Keratinocyte (primary cell): ENCODE data around the gene KCNJ1.

Experiments used
- EZH2 ChIP-seq: IDR thresholded peaks from one replicate; pipeline ENCODE4 v1.6.1; 2012; ENCODE audit warnings: inconsistent platforms, mild to moderate bottlenecking, low read length, moderate library complexity
- TF ChIP-seq, protein P1 (sequence below), 3 experiments: IDR thresholded peaks in 1 of 3; conservative IDR thresholded peaks in 1 of 3; optimal IDR thresholded peaks in 1 of 3; 2 replicates in 2 of 3; 3 replicates in 1 of 3; pipeline versions ENCODE3 to v1.5.1; 2011; ENCODE audit warnings: low read length in 3 of 3, mild to moderate bottlenecking in 3 of 3, moderate library complexity in 2 of 3, control low read depth in 1 of 3, inconsistent platforms in 1 of 3; ENCODE audit not compliant: insufficient read depth in 2 of 3; ENCODE audit errors: extremely low read depth in 1 of 3

DNA sequence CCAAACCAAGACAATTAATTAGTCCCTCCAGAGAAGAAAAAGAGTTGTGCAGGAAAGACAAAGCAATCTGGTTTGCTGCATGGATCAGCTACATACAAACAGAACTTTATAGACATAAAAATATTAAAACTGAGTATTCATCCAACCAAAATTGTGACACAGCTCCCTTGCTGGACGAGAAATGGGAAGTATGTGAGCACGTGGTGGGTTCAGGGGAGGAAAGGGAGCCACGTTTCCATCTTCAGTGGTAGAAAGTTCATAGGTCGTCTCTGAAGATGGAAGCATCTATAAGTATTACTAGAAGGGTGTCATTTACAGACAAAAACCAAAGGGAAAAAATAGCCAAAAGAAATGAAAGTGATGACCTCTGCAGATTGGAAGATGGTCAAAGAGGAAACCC, 17.0 kb upstream of the KCNJ1 start:
- TF ChIP-seq, protein P1, sequence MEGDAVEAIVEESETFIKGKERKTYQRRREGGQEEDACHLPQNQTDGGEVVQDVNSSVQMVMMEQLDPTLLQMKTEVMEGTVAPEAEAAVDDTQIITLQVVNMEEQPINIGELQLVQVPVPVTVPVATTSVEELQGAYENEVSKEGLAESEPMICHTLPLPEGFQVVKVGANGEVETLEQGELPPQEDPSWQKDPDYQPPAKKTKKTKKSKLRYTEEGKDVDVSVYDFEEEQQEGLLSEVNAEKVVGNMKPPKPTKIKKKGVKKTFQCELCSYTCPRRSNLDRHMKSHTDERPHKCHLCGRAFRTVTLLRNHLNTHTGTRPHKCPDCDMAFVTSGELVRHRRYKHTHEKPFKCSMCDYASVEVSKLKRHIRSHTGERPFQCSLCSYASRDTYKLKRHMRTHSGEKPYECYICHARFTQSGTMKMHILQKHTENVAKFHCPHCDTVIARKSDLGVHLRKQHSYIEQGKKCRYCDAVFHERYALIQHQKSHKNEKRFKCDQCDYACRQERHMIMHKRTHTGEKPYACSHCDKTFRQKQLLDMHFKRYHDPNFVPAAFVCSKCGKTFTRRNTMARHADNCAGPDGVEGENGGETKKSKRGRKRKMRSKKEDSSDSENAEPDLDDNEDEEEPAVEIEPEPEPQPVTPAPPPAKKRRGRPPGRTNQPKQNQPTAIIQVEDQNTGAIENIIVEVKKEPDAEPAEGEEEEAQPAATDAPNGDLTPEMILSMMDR (optimal IDR thresholded peaks at IDR 0.05 in 1 of 3, IDR thresholded peaks at IDR 0.05 in 1 of 3, conservative IDR thresholded peaks at IDR 0.05 in 1 of 3; ENCODE audit: extremely low read depth in 1 of 3, insufficient read depth in 2 of 3, low read length in 3 of 3) = no peak
- TF ChIP-seq EZH2 = no peak
